Trophoblast cell (in vitro differentiated cells and primary cell): Measurements from ENCODE around the gene MPDU1.

Experiments used
- DNase-seq, 2 donors: peaks; one replicate each; pipeline ENCODE4 v3.0.0-alpha.2; 2016
- H2AFZ ChIP-seq: 2 replicates; pipeline ENCODE4 v1.6.1; 2013; ENCODE audit warnings: low read length, moderate library complexity, mild to moderate bottlenecking; ENCODE audit not compliant: insufficient read depth, poor library complexity
- H2AK5ac ChIP-seq: 2 replicates; pipeline ENCODE4 v1.6.1; 2013; ENCODE audit warnings: mild to moderate bottlenecking, low read length
- H2BK120ac ChIP-seq: 2 replicates; pipeline ENCODE4 v1.6.1; 2013; ENCODE audit warnings: low read length, mild to moderate bottlenecking, moderate library complexity; ENCODE audit not compliant: insufficient read depth, poor library complexity
- H2BK12ac ChIP-seq: 2 replicates; pipeline ENCODE4 v1.6.1; 2013; ENCODE audit warnings: mild to moderate bottlenecking, low read length, moderate library complexity
- H2BK5ac ChIP-seq: 2 replicates; pipeline ENCODE4 v1.6.1; 2013; ENCODE audit warnings: low read length, low read depth, moderate library complexity, mild to moderate bottlenecking; ENCODE audit not compliant: poor library complexity
- H3K14ac ChIP-seq: 2 replicates; pipeline ENCODE4 v1.6.1; 2013; ENCODE audit warnings: mild to moderate bottlenecking, low read length
- H3K18ac ChIP-seq: 2 replicates; pipeline ENCODE4 v1.6.1; 2013; ENCODE audit warnings: mild to moderate bottlenecking, low read length
- H3K23ac ChIP-seq: 2 replicates; pipeline ENCODE4 v1.6.1; 2013; ENCODE audit warnings: low read length
- H3K27ac ChIP-seq: 2 replicates; pipeline ENCODE4 v1.5.1; 2013; ENCODE audit warnings: low read depth, mild to moderate bottlenecking, inconsistent platforms, low read length, moderate library complexity
- H3K27me3 ChIP-seq: 2 replicates; pipeline ENCODE4 v1.6.1; 2013; ENCODE audit warnings: inconsistent platforms, mild to moderate bottlenecking, low read length, moderate library complexity; ENCODE audit not compliant: insufficient read depth
- H3K36me3 ChIP-seq, 2 experiments: 1 replicate in 1 of 2; 2 replicates in 1 of 2; pipeline ENCODE4 v1.6.1; 2013; ENCODE audit warnings: low read length in 2 of 2, mild to moderate bottlenecking in 2 of 2, moderate library complexity in 1 of 2; ENCODE audit not compliant: insufficient read depth in 2 of 2, control insufficient read depth in 1 of 2
- H3K4ac ChIP-seq: 2 replicates; pipeline ENCODE4 v1.6.1; 2013; ENCODE audit warnings: low read depth, mild to moderate bottlenecking, low read length, moderate library complexity
- H3K4me1 ChIP-seq, 2 experiments: 1 replicate in 1 of 2; 2 replicates in 1 of 2; pipeline ENCODE4 v1.6.1; 2013; ENCODE audit warnings: low read length in 2 of 2, mild to moderate bottlenecking in 2 of 2, moderate library complexity in 1 of 2; ENCODE audit not compliant: insufficient read depth in 2 of 2, control insufficient read depth in 1 of 2
- H3K4me2 ChIP-seq: 2 replicates; pipeline ENCODE4 v1.6.1; 2013; ENCODE audit warnings: inconsistent platforms, mild to moderate bottlenecking, low read length, moderate library complexity
- H3K4me3 ChIP-seq: 2 replicates; pipeline ENCODE4 v1.5.1; 2013; ENCODE audit warnings: mild to moderate bottlenecking, low read depth, low read length, inconsistent platforms
- H3K79me1 ChIP-seq: one replicate; pipeline ENCODE4 v1.6.1; 2013; ENCODE audit warnings: low read length
- H3K79me2 ChIP-seq: 2 replicates; pipeline ENCODE4 v1.6.1; 2013; ENCODE audit warnings: low read length, mild to moderate bottlenecking; ENCODE audit not compliant: control insufficient read depth, insufficient read depth, poor library complexity
- H3K9ac ChIP-seq: 2 replicates; pipeline ENCODE4 v1.6.1; 2013; ENCODE audit warnings: mild to moderate bottlenecking, low read length
- H3K9me3 ChIP-seq: 2 replicates; pipeline ENCODE4 v1.6.1; 2013; ENCODE audit warnings: low read depth, mild to moderate bottlenecking, control low read depth, inconsistent platforms, low read length; ENCODE audit not compliant: insufficient read depth
- H4K12ac ChIP-seq: 2 replicates; pipeline ENCODE4 v1.6.1; 2013; ENCODE audit warnings: low read depth, mild to moderate bottlenecking, low read length, moderate library complexity
- H4K8ac ChIP-seq: 2 replicates; pipeline ENCODE4 v1.6.1; 2013; ENCODE audit warnings: low read depth, mild to moderate bottlenecking, low read length, moderate library complexity
- H4K91ac ChIP-seq: one replicate; pipeline ENCODE4 v1.6.1; 2013; ENCODE audit warnings: low read depth, mild to moderate bottlenecking, low read length, moderate library complexity
- WGBS: extraction: QIAGEN DNeasy Blood & Tissue Kit; methylation state at CpG from one replicate; pipeline ENCODE4 v1.1.7; 2013; ENCODE audit warnings: missing lambda C conversion rate; ENCODE audit not compliant: insufficient read length, insufficient coverage; ENCODE audit errors: extremely low coverage; 5-methylcytosine and 5-hydroxymethylcytosine counted together

The MPDU1 gene

DNA sequence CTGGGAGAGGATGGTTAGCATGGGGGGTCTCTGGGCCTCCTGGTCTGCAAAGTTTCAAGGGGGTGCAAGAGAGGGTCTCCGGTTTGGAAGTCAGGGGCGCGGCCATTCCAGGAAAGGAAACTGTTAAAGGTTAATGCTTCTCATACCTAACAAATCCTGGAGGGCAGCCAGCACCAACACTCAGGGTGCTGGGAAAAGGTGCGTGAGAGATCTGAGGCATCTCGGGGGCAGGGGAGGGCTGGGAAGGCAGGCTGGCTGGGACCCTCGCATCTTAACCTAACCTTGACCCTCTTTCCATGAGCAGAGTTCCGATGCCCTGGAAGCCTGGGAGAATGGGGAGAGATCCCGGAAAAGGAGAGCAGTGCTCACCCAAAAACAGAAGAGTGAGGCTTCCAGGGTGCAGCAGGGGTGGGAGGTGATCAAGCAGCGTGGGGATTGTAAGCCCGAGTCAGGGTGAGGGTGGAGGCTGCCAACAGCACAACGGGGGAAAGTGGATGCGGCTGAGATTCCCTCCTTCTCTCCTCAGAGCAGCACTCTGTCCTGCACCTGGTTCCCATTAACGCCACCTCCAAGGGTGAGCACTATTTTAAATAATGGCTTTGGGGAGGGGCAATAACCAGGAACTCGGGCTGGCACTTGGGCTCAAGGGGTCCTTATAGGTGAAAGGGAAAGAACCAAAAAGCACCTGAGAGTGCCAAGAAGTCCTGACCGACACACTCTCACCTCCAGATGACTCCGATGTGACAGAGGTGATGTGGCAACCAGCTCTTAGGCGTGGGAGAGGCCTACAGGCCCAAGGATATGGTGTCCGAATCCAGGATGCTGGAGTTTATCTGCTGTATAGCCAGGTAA lies 24.1 kb upstream of the MPDU1 start:
- no peaks in the 10 kb centered on the region for H3K27me3 ChIP-seq
- no peak overlapping the region for H3K14ac ChIP-seq
- no peak overlapping the region for H3K4me3 ChIP-seq
- no peak overlapping the region for H2BK12ac ChIP-seq
- WGBS = no CpG with 5 or more reads among the region's 18 CpGs
- H3K79me2 ChIP-seq = peaks cover 11% of the 10 kb centered on the region
- H3K36me3 ChIP-seq = peaks cover 10 to 12% of the 10 kb centered on the region in 2 experiments
- peaks cover 4 to 12% of the 10 kb centered on the region in 2 experiments for H3K4me1 ChIP-seq
- no peaks in the 10 kb centered on the region for H3K9me3 ChIP-seq
- no peak overlapping the region for H2BK5ac ChIP-seq
- H2AFZ ChIP-seq = no peak overlapping the region
- no peak overlapping the region for H3K23ac ChIP-seq
- no peak overlapping the region for H3K18ac ChIP-seq
- peaks cover 11% of the 10 kb centered on the region for H3K79me1 ChIP-seq
- no peak overlapping the region for H2BK120ac ChIP-seq
- H4K8ac ChIP-seq = no peak overlapping the region
- no peak for DNase-seq
- H4K91ac ChIP-seq = no peak overlapping the region
- no peak overlapping the region for H3K9ac ChIP-seq
- H3K4ac ChIP-seq = no peak overlapping the region
- no peak overlapping the region for H3K4me2 ChIP-seq
- no peak overlapping the region for H3K27ac ChIP-seq
- no peak overlapping the region for H4K12ac ChIP-seq
- no peak overlapping the region for H2AK5ac ChIP-seq

DNA sequence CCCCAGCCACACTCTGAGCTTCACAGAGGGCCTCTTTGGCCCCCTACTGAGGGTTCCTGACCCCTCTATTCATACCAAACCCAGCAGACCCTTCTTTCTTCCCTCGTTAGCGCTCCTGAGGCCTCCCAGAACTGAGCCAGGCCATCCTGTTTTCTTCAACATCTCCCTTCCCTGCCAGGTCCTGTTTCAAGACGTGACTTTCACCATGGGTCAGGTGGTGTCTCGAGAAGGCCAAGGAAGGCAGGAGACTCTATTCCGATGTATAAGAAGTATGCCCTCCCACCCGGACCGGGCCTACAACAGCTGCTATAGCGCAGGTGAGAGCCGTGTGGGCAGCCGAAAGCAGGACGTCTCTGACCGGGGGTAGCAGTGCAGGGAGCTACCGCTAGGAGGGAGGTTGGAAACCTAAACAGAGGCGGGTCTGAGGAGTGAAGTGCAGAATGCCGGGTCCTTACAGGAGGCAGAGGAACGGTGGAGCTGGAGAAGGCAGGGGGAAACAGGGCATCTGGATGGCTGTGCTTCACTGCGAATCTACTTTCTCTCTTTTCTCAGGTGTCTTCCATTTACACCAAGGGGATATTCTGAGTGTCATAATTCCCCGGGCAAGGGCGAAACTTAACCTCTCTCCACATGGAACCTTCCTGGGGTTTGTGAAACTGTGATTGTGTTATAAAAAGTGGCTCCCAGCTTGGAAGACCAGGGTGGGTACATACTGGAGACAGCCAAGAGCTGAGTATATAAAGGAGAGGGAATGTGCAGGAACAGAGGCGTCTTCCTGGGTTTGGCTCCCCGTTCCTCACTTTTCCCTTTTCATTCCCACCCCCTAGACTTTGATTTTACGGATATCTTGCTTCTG lies 23.3 kb upstream of the MPDU1 start:
- no peak overlapping the region for H3K23ac ChIP-seq
- H4K12ac ChIP-seq = no peak overlapping the region
- no peaks in the 10 kb centered on the region for H3K9me3 ChIP-seq
- H2BK5ac ChIP-seq = no peak overlapping the region
- peak overlapping the region; percentile 8 for H3K9ac ChIP-seq
- peaks cover 11% of the 10 kb centered on the region for H3K79me1 ChIP-seq
- peak overlapping the region; percentile 19 for H3K27ac ChIP-seq
- no peaks in the 10 kb centered on the region for H3K27me3 ChIP-seq
- H2BK120ac ChIP-seq = no peak overlapping the region
- peaks cover 11% of the 10 kb centered on the region for H3K79me2 ChIP-seq
- no peak overlapping the region for H3K18ac ChIP-seq
- H2AK5ac ChIP-seq = peak overlapping the region; percentile 16
- H3K4ac ChIP-seq = no peak overlapping the region
- H3K14ac ChIP-seq = peak overlapping the region; percentile 29
- H4K91ac ChIP-seq = peak overlapping the region; percentile 51
- peak overlapping the region; percentile 97 for H3K4me2 ChIP-seq
- H3K4me1 ChIP-seq = peaks cover 4 to 12% of the 10 kb centered on the region in 2 experiments
- H3K36me3 ChIP-seq = peaks cover 18 to 20% of the 10 kb centered on the region in 2 experiments
- DNase-seq = peak; percentile 74 to 89
- H2BK12ac ChIP-seq = no peak overlapping the region
- peak overlapping the region; percentile 26 for H2AFZ ChIP-seq
- peak overlapping the region; percentile 63 for H4K8ac ChIP-seq
- no CpG with 5 or more reads among the region's 22 CpGs for WGBS
- H3K4me3 ChIP-seq = no peak overlapping the region

- peak overlapping the region; percentile 96 for H4K8ac ChIP-seq
- WGBS = no CpG with 5 or more reads among the region's 32 CpGs
- peak overlapping the region; percentile 59 for H3K14ac ChIP-seq
- DNase-seq = peak; percentile 87 to 94
- peak overlapping the region; percentile 78 for H2BK5ac ChIP-seq
- peaks cover 22 to 25% of the 10 kb centered on the region in 2 experiments for H3K36me3 ChIP-seq
- peak overlapping the region; percentile 92 for H3K4me3 ChIP-seq
- H3K4me1 ChIP-seq = peaks cover 4 to 12% of the 10 kb centered on the region in 2 experiments
- peaks cover 11% of the 10 kb centered on the region for H3K79me1 ChIP-seq
- H2BK120ac ChIP-seq = peak overlapping the region; percentile 75
- peak overlapping the region; percentile 38 for H3K27ac ChIP-seq
- H4K12ac ChIP-seq = peak overlapping the region; percentile 14
- H3K9ac ChIP-seq = peak overlapping the region; percentile 68
- no peaks in the 10 kb centered on the region for H3K9me3 ChIP-seq
- H3K18ac ChIP-seq = peak overlapping the region; percentile 47
- H3K79me2 ChIP-seq = peaks cover 11% of the 10 kb centered on the region
- peak overlapping the region; percentile 97 for H3K4me2 ChIP-seq
- peak overlapping the region; percentile 11 for H2AK5ac ChIP-seq
- H3K23ac ChIP-seq = no peak overlapping the region
- no peaks in the 10 kb centered on the region for H3K27me3 ChIP-seq
- peak overlapping the region; percentile 85 for H4K91ac ChIP-seq
- H3K4ac ChIP-seq = peak overlapping the region; percentile 71
- peak overlapping the region; percentile 1 for H2BK12ac ChIP-seq
- peak overlapping the region; percentile 96 for H2AFZ ChIP-seq
Observed at GRCh38 chr17:7561028-7561575, 22.6 kb upstream of the MPDU1 start.

GRCh38 chr17:7561589-7562207 lies 22.0 kb upstream of the MPDU1 start, which contains the start of gene SENP3:
Gene SENP3 (plus strand): TSS chr17:7561919. CDS start chr17:7563077, 1,158 bp downstream.
- Histone ChIP-seq H2AK5ac (peak within 1 kb of the TSS; percentile 79), H3K9ac (peak within 1 kb of the TSS; percentile 86), H4K91ac (peak within 1 kb of the TSS; percentile 86), H2AFZ (peak within 1 kb of the TSS; percentile 98), H3K36me3 (peaks cover 23 to 27% of the 10 kb centered on the region in 2 experiments), H3K27me3 (no peaks in the 10 kb centered on the region), H3K4me2 (peak within 1 kb of the TSS; percentile 97), H3K9me3 (no peaks in the 10 kb centered on the region), H4K12ac (peak within 1 kb of the TSS; percentile 95), H2BK5ac (peak within 1 kb of the TSS; percentile 78), H3K4me1 (peaks cover 4 to 12% of the 10 kb centered on the region in 2 experiments), H3K27ac (peak within 1 kb of the TSS; percentile 38), H2BK120ac (peak within 1 kb of the TSS; percentile 75), H2BK12ac (peak within 1 kb of the TSS; percentile 1), H3K14ac (peak within 1 kb of the TSS; percentile 90), H3K23ac (no peak within 1 kb of the TSS), H3K4me3 (peak within 1 kb of the TSS; percentile 92), H3K18ac (peak within 1 kb of the TSS; percentile 93), H3K79me1 (peaks cover 11% of the 10 kb centered on the region), H3K4ac (peak within 1 kb of the TSS; percentile 85), H3K79me2 (peaks cover 11% of the 10 kb centered on the region), H4K8ac (peak within 1 kb of the TSS; percentile 98)
- WGBS = no CpG with 5 or more reads among the region's 82 CpGs
- DNase-seq = peak; percentile 86 to 92
